Chondrocyte (in vitro differentiated cells): ENCODE measurements around the gene BRAT1. TPM values are rescaled to one million over a fixed set of nuclear protein-coding genes. Genes with fewer than 3 reads are reported as not detected.

Source experiments
- DNase-seq: peaks from one replicate; pipeline ENCODE4 v3.0.0; 2021; ENCODE audit warnings: mixed read lengths, low spot score
- H3K27ac Mint-ChIP-seq: one replicate; pipeline ENCODE4 v1.8.0; 2021; ENCODE audit warnings: mild to moderate bottlenecking, moderate library complexity, mixed read lengths; ENCODE audit not compliant: unreplicated experiment
- H3K27me3 Mint-ChIP-seq: 2 replicates; pipeline ENCODE4 v1.8.0; 2021; ENCODE audit warnings: low read depth, mixed read lengths
- H3K36me3 Mint-ChIP-seq: 2 replicates; pipeline ENCODE4 v1.8.0; 2021; ENCODE audit warnings: low read depth, mixed read lengths
- H3K4me1 Mint-ChIP-seq: 2 replicates; pipeline ENCODE4 v1.8.0; 2021; ENCODE audit warnings: low read depth, mild to moderate bottlenecking, mixed read lengths
- H3K4me3 Mint-ChIP-seq: one replicate; pipeline ENCODE4 v1.8.0; 2021; ENCODE audit warnings: mild to moderate bottlenecking, moderate library complexity, mixed read lengths; ENCODE audit not compliant: unreplicated experiment
- H3K9me3 Mint-ChIP-seq: 2 replicates; pipeline ENCODE4 v1.8.0; 2021; ENCODE audit warnings: low read depth, mixed read lengths
- CTCF ChIP-seq: fragments of 200-600 bp; sonication (generic); IDR thresholded peaks from 2 replicates; pipeline ENCODE4 v1.5.0; 2021; ENCODE audit warnings: antibody characterized with exemption, mild to moderate bottlenecking, moderate library complexity
- total RNA-seq: library from RNA; stranded (reverse); gene quantifications from 3 replicates; pipeline ENCODE4 v1.2.1, GENCODE V29; 2021

The BRAT1 gene
- total RNA-seq, 1 donor from 2014 or later: 19.6 TPM

DNA sequence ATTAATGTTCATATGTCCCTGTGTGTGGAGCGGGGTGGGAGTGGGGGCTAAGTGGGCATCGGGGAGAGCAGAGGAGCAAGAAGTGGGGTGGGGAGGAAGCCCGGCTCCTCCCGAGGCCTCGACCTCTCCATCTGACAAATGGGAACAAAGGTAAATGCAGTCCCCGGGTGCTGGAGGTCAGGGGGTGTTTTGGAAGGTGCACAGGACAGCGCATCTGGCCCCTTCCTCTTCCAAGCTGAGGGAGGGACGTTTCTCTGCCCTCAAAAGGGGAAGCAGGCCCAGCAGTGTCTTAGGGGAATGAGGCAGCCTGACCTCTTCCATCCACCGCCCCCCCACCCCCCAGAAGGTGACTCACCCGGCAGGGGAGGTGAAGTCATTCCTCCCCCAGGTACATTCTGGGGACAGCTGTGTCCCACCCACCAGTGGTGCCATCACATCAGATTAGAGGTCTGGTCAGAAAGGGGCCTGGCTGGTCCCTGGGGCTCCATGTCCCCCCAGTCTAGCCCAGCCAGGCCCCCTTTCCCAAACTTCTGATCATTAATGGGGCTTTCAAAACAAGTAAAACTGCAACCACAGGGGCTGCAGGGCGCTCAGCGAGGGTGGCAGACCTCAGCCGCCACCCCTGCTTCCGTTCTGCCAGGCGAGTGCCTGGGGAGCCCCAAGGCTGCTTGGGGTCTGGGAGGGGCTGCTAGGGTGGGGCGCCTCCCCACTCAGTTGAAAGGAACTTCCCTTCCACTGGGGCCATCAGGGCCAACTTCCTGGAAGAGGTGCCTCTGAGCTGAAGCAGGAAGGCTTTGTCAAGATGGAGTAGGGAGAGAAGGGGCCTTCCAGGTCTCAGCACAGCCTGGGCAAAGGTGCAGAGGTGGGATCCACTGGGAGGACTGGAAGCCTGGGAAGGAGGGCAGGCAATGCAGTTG is 25.0 kb downstream of the BRAT1 start:
- DNase-seq: no peak
- no peaks in the 10 kb centered on the region for H3K27me3 Mint-ChIP-seq
- H3K9me3 Mint-ChIP-seq: no peaks in the 10 kb centered on the region
- H3K27ac Mint-ChIP-seq: peak overlapping the region; percentile 32
- no peak for TF ChIP-seq CTCF
- H3K36me3 Mint-ChIP-seq: no peaks in the 10 kb centered on the region
- no peak overlapping the region for H3K4me3 Mint-ChIP-seq
- H3K4me1 Mint-ChIP-seq: peaks cover 42% of the 10 kb centered on the region

GRCh38 chr7:2529161-2530070 is 25.9 kb downstream of the BRAT1 start:
- peaks cover 42% of the 10 kb centered on the region for H3K4me1 Mint-ChIP-seq
- H3K27me3 Mint-ChIP-seq: no peaks in the 10 kb centered on the region
- DNase-seq: no peak
- H3K27ac Mint-ChIP-seq: peak overlapping the region; percentile 36
- TF ChIP-seq CTCF: no peak
- no peaks in the 10 kb centered on the region for H3K36me3 Mint-ChIP-seq
- H3K4me3 Mint-ChIP-seq: no peak overlapping the region
- no peaks in the 10 kb centered on the region for H3K9me3 Mint-ChIP-seq

GRCh38 chr7:2528481-2529095 is 26.7 kb downstream of the BRAT1 start:
- TF ChIP-seq CTCF: no peak
- Mint-ChIP-seq H3K36me3 (no peaks in the 10 kb centered on the region), H3K27me3 (no peaks in the 10 kb centered on the region), H3K27ac (peak overlapping the region; percentile 50), H3K4me3 (no peak overlapping the region), H3K9me3 (no peaks in the 10 kb centered on the region), H3K4me1 (peaks cover 47% of the 10 kb centered on the region)
- no peak for DNase-seq

DNA sequence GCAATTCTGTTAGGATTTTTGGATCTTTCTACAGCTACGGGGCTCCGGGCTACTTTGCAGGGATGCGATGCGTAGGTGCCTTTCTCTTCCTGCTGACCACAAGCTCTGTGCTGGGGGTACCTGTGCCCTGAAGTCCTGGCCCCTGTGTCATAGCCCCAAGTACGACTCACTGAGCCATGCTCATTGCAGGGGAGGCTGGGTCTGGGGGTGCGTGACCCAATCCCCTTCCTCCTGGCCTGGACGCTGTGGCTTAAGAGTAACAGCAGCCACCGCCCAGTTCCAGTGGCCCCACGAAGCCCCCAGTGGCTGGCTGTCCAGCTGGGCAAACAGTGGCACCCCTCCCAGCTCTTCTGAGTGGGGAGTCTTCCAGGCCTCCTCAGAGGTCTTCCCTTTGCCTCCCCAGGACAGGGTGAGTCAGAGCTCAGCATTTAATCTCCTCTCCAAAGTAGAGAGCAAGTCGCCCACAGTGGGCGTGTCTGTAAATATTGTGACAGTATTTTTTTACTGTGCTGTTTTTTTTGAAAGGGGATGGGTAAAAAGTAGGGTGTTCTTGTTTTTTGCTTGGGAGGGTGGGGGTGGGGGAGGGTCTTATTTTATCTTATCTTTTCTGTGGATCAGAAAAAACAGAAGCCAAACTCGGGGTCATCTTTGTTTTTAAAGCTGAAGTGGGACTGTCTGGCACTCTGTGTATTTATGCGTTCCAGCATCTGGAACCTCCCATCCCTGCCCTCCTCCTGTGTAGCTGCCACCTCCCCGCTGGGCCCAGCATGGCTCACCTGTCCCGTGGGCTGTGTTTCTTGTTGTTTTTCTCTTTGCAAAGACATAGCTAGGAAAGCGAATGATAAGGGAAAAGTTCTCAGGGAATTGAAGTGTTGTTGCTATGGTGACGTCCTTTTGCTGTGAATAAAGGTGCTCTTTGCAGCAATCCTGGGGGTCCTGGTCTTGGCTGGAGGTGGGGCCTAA is 27.5 kb downstream of the BRAT1 start:
- Mint-ChIP-seq H3K4me1 (peaks cover 54% of the 10 kb centered on the region), H3K9me3 (no peaks in the 10 kb centered on the region), H3K4me3 (no peak overlapping the region), H3K36me3 (peaks cover 2% of the 10 kb centered on the region), H3K27ac (peak overlapping the region; percentile 50), H3K27me3 (no peaks in the 10 kb centered on the region)
- TF ChIP-seq CTCF: no peak
- DNase-seq: no peak
